Ovary (tissue), 9 donors: ENCODE measurements around the gene KRT13. TPM values are rescaled to one million over a fixed set of nuclear protein-coding genes. Genes with fewer than 3 reads are reported as not detected.

Experiments
- DNase-seq, 5 donors: peaks; one replicate each; pipeline ENCODE4 v3.0.0-alpha.2; 2019 to 2020
- H3K27ac ChIP-seq, 2 donors: fragments of 200-600 bp; one replicate each; pipeline versions ENCODE4 v1.5.1 to v1.8.0; 2019 to 2022
- H3K27me3 ChIP-seq: fragments of 200-600 bp; one replicate; pipeline ENCODE4 v1.8.0; 2022
- H3K36me3 ChIP-seq: fragments of 200-600 bp; sonication (generic); one replicate; pipeline ENCODE4 v1.5.1; 2019
- H3K4me1 ChIP-seq: one replicate; pipeline ENCODE4 v1.8.1; 2013; ENCODE audit warnings: mild to moderate bottlenecking, moderate library complexity; ENCODE audit not compliant: insufficient read depth
- H3K4me3 ChIP-seq: fragments of 200-600 bp; sonication (generic); one replicate; pipeline ENCODE4 v1.5.1; 2017
- H3K9me3 ChIP-seq, 2 donors: fragments of 200-600 bp in 1 of 2; sonication (generic) in 1 of 2; one replicate each; pipeline versions ENCODE4 v1.5.1 to v1.8.1; 2013 to 2019; ENCODE audit warnings: mild to moderate bottlenecking in 1 of 2, moderate library complexity in 1 of 2
- EP300 ChIP-seq: sonication (generic); formaldehyde crosslinking; IDR thresholded peaks from one replicate; pipeline ENCODE4 v1.6.1; 2017; ENCODE audit warnings: antibody characterized with exemption
- POLR2A ChIP-seq: fragments of 450-650 bp; IDR thresholded peaks from one replicate; pipeline ENCODE4 v1.6.1; 2017; ENCODE audit warnings: antibody characterized with exemption, mild to moderate bottlenecking, moderate library complexity
- WGBS, 3 donors: extraction: QIAGEN DNeasy Blood & Tissue Kit in 1 of 3; methylation state at CpG; one replicate each; pipeline versions ENCODE4 v1.1.5 to v1.1.7; 2013 to 2017; 5-methylcytosine and 5-hydroxymethylcytosine counted together
- intact Hi-C, 4 donors: fragments of 100-400 bp; cut with DNase I; formaldehyde crosslinking; loops; one replicate each; pipeline versions ENCODE4 v1.11.0 to v1.15.1; 2022 to 2023
- polyA plus RNA-seq, 2 donors: library from polyadenylated mRNA; stranded (reverse); fragments of 200-250 nt in 1 of 2; fragments of 350-450 nt in 1 of 2; fragmentation: Illumina TruSeq in 1 of 2; extraction: RNeasy Lipid Tissue Mini Kit (QIAGEN cat#74804) in 1 of 2; gene quantifications; one replicate each; pipeline ENCODE4 v1.2.3, GENCODE V29; 2013 to 2014
- total RNA-seq, 7 donors: library from RNA; depleted of rRNA in 2 of 7; stranded (reverse); fragments of >200 nt in 2 of 7; fragmentation: NEBNext Ultra II Directional in 3 of 7; extraction: Animal tissue kit (Norgen Biotek cat#: 25700) in 3 of 7; gene quantifications; one replicate each; pipeline versions ENCODE4 v1.1.0 to v1.2.4, GENCODE V29; 2016 to 2023
- TF ChIP-seq, protein P1 (sequence below), 3 donors: fragments of 450-650 bp in 2 of 3; fragments of 200-600 bp in 1 of 3; IDR thresholded peaks; one replicate each; pipeline versions ENCODE4 v1.5.1 to v1.8.0; 2016 to 2022; ENCODE audit warnings: antibody characterized with exemption in 3 of 3, mild to moderate bottlenecking in 1 of 3
- donor health status: DM: no; HTN: no; CAD: no; lungs with moderate emphysema.
- donor health status: DM: no; HTN: no; CAD: no.
- donor health status: Bipolar disorder and iron deficiency.
- donor health status: DM: yes; HTN: yes; CAD: no.
- donor health status: DM: no; HTN: no; CAD: no.
- donor health status: DM: yes; HTN: yes; CAD: no.

Gene KRT13
- total and polyA plus RNA-seq, 9 donors = 0.16 to 3.7 (median 1.1) TPM; not detected in 2

DNA sequence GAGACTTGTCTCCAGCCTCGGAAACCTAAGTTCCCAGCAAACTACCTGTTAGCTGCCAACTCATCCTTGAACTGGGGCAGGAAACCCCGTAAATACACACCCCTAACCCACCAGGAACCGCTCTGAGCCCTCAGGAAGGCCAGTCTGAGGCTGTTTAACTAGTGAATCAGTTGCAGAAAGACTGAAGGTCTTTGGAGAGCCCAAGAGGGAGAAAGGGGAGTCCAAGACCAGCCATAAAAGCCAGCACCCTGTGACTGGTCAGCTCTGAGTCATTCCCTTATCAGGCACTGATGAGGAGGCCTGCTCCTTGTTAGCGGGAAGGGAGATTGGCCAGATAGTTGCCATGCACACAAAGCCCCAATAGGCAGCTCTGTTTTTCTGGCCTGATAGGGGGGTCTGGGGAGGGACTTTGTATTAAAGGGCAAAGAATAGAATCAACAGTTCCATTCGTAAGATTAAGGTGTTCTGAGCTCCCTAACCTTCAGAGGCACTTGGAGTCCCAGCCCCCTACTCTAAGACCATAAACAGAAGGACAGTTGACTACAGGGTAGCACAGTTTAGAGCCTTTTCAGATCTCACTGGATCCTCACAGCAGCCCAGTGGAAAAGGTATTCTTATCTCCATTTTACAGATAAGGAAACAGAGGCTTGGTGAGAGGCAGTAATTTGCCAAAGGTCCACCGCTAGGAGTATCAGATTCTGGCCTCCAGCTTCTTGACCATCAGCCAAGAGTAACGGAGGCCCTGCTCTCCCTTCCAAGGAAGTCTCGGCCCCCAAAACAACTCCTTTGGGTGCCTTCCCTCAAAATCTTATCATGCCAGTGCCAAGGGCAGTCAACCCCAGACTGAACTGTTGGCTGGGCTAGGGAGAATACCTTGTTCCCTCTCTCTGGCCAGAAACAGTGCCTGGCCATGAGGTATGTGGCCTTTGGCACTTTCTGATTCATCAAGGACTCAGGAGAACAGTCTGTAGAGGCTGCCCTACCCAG is 24.9 kb upstream of the KRT13 start:
- H3K27ac ChIP-seq = peak overlapping the region in 1 of 2 donors; percentile 19
- H3K36me3 ChIP-seq = no peaks in the 10 kb centered on the region
- H3K27me3 ChIP-seq = no peaks in the 10 kb centered on the region
- WGBS, 3 donors = 48 to 64% (median 54%) methylated on average over 8 of the region's 8 CpGs
- intact Hi-C loops = no loop called here
- H3K4me3 ChIP-seq = no peak overlapping the region
- TF ChIP-seq EP300 = no peak
- TF ChIP-seq, protein P1, sequence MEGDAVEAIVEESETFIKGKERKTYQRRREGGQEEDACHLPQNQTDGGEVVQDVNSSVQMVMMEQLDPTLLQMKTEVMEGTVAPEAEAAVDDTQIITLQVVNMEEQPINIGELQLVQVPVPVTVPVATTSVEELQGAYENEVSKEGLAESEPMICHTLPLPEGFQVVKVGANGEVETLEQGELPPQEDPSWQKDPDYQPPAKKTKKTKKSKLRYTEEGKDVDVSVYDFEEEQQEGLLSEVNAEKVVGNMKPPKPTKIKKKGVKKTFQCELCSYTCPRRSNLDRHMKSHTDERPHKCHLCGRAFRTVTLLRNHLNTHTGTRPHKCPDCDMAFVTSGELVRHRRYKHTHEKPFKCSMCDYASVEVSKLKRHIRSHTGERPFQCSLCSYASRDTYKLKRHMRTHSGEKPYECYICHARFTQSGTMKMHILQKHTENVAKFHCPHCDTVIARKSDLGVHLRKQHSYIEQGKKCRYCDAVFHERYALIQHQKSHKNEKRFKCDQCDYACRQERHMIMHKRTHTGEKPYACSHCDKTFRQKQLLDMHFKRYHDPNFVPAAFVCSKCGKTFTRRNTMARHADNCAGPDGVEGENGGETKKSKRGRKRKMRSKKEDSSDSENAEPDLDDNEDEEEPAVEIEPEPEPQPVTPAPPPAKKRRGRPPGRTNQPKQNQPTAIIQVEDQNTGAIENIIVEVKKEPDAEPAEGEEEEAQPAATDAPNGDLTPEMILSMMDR (IDR thresholded peaks at IDR 0.05) = no peak
- no peak for TF ChIP-seq POLR2A
- H3K4me1 ChIP-seq = peaks cover 1% of the 10 kb centered on the region
- peak in 3 of 5 donors; percentile 11 to 42 (median 30) for DNase-seq
- H3K9me3 ChIP-seq = no peaks in the 10 kb centered on the region

GRCh38 chr17:41529491-41529915 is 24.1 kb upstream of the KRT13 start:
- Histone ChIP-seq H3K36me3 (no peaks in the 10 kb centered on the region), H3K4me3 (no peak overlapping the region), H3K27me3 (no peaks in the 10 kb centered on the region), H3K27ac (peak overlapping the region in 1 of 2 donors; percentile 19), H3K9me3 (no peaks in the 10 kb centered on the region), H3K4me1 (peaks cover 1% of the 10 kb centered on the region)
- whole genome bisulfite sequencing, 3 donors = 87 to 94% (median 93%) methylated on average over 5 of the region's 5 CpGs
- no peak for DNase-seq
- intact Hi-C loops = loop anchor here in 2 of 4 donors (10.0 kb wide), 1 partner anchor 115 kb away; no protein-coding TSS in a partner anchor
- TF ChIP-seq EP300 (no peak), POLR2A (no peak)
- TF ChIP-seq, protein P1 (IDR thresholded peaks at IDR 0.05) = no peak

DNA sequence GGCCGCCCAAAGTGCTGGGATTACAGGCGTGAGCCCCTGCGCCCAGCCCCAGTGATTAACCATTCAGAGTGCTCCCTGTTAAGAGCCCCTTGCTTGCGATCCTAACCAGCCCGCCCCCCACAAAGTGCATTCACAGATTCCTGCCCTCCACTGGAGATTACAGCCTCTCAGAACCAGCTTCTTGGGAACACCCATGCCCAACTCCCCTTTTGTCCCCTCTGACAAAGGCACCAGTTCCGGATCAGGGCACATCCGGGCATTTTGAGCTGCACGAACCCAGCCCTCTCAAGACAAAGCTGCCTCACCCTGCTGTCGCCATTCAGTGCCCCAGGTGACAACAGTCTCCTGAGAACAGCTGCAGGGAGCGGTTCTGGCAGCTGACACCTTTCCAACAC is 23.5 kb upstream of the KRT13 start:
- H3K27ac ChIP-seq = peak overlapping the region in 1 of 2 donors; percentile 76
- H3K4me3 ChIP-seq = no peak overlapping the region
- no peaks in the 10 kb centered on the region for H3K36me3 ChIP-seq
- no peaks in the 10 kb centered on the region for H3K9me3 ChIP-seq
- 92 to 97% (median 92%) methylated on average over 10 of the region's 10 CpGs for WGBS, 3 donors
- intact Hi-C loops = loop anchor here in 2 of 4 donors (10.0 kb wide), 1 partner anchor 114 kb away; no protein-coding TSS in a partner anchor
- DNase-seq = no peak
- peaks cover 2% of the 10 kb centered on the region for H3K4me1 ChIP-seq
- no peaks in the 10 kb centered on the region for H3K27me3 ChIP-seq
- TF ChIP-seq, protein P1 (IDR thresholded peaks at IDR 0.05) = no peak
- TF ChIP-seq POLR2A = no peak
- TF ChIP-seq EP300 = no peak

- H3K4me1 ChIP-seq = peaks cover 7% of the 10 kb centered on the region
- H3K9me3 ChIP-seq = no peaks in the 10 kb centered on the region
- intact Hi-C loops = loop anchor here in 2 of 4 donors (10.0 kb wide), 1 partner anchor 113 kb away; no protein-coding TSS in a partner anchor
- DNase-seq = peak; percentile 60 to 78 (median 70)
- WGBS, 3 donors = 2 to 6% (median 3%) methylated on average over 61 to 62 of the region's 62 CpGs
- peak overlapping the region; percentile 68 for H3K4me3 ChIP-seq
- no peaks in the 10 kb centered on the region for H3K36me3 ChIP-seq
- no peaks in the 10 kb centered on the region for H3K27me3 ChIP-seq
- TF ChIP-seq POLR2A = peak; percentile 12
- TF ChIP-seq, protein P1 (IDR thresholded peaks at IDR 0.05) = no peak
- peak overlapping the region; percentile 68 to 76 for H3K27ac ChIP-seq
Observed at GRCh38 chr17:41527063-41528023, 21.9 kb upstream of the KRT13 start.
